Adrenal gland (tissue), 5 donors: ENCODE results near the gene RETN.

Experiments
- POLR2A ChIP-seq, 2 donors: fragments of 450-650 bp; IDR thresholded peaks; one replicate each; pipeline ENCODE4 v1.6.1; 2017; ENCODE audit warnings: antibody characterized with exemption in 2 of 2, mild to moderate bottlenecking in 2 of 2, moderate library complexity in 1 of 2
- TF ChIP-seq, protein P1 (sequence below), 6 experiments: fragments of 450-650 bp in 4 of 6; fragments of 200-600 bp in 2 of 6; sonication (generic) in 1 of 6; IDR thresholded peaks; 1 replicate in 5 of 6; 2 replicates in 1 of 6; pipeline versions ENCODE4 v1.5.1 to v1.8.0; 2016 to 2021; ENCODE audit warnings: antibody characterized with exemption in 6 of 6, mild to moderate bottlenecking in 2 of 6, moderate library complexity in 1 of 6
- donor health status: DM: no; HTN: no; CAD: no.

DNA sequence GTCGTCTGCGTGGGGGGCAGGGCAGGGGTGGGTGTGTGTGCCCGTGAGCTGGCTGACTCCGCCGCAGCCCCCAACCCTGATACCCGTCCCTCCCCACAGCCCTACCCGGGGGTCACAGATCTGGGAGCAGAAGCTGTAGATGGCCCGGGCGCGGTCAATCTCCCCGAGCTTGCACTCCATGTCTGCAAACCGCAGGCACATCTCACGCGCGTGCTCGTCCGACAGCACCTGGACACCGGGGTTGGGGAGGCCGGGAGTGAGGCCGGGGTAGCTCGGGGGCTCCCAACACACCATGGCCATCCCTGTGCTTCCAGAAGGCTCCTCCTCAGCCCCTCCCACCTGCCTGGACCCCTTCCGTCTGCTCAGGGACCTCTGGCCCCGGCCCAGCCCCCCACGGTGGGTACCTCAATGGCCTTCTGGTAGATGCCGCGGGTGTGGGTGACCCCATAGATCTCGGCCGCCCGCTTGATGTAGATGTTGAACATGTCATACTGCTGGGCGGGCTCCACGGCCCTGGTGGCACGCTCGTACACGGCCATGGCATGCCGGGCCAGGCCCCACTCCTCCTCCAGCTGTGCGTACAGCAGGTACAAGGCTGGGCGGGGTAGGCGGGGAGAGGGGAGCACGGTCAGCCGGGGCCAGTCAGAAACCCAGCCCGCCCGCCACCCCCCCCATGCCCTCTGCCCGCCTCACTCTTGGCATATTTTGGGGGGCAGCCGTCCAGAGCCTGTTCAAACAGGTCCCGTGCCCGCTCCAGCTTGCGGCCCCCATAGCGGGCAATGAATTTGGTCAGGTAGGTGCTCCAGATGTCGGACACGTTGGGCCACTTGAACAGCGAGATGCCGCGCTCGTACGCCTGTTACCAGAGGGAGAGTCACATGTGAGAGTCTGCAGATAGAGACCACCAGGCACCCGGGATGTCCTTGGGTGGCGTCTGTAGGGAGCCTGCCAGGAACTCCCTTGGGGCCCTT, 48.1 kb upstream of the RETN start:
- no peak for TF ChIP-seq POLR2A (IDR thresholded peaks at IDR 0.05)
- TF ChIP-seq, protein P1, sequence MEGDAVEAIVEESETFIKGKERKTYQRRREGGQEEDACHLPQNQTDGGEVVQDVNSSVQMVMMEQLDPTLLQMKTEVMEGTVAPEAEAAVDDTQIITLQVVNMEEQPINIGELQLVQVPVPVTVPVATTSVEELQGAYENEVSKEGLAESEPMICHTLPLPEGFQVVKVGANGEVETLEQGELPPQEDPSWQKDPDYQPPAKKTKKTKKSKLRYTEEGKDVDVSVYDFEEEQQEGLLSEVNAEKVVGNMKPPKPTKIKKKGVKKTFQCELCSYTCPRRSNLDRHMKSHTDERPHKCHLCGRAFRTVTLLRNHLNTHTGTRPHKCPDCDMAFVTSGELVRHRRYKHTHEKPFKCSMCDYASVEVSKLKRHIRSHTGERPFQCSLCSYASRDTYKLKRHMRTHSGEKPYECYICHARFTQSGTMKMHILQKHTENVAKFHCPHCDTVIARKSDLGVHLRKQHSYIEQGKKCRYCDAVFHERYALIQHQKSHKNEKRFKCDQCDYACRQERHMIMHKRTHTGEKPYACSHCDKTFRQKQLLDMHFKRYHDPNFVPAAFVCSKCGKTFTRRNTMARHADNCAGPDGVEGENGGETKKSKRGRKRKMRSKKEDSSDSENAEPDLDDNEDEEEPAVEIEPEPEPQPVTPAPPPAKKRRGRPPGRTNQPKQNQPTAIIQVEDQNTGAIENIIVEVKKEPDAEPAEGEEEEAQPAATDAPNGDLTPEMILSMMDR (IDR thresholded peaks at IDR 0.05): no peak
